ENCODE measurements around the gene DCST1. TPM values are rescaled to one million over a fixed set of nuclear protein-coding genes. Genes with fewer than 3 reads are reported as not detected.
A peak's percentile ranks its signal among the peaks of the same experiment; 100 is the strongest.

Gene DCST1
- total RNA-seq, 2 donors from 2014 or later = not detected

DNA sequence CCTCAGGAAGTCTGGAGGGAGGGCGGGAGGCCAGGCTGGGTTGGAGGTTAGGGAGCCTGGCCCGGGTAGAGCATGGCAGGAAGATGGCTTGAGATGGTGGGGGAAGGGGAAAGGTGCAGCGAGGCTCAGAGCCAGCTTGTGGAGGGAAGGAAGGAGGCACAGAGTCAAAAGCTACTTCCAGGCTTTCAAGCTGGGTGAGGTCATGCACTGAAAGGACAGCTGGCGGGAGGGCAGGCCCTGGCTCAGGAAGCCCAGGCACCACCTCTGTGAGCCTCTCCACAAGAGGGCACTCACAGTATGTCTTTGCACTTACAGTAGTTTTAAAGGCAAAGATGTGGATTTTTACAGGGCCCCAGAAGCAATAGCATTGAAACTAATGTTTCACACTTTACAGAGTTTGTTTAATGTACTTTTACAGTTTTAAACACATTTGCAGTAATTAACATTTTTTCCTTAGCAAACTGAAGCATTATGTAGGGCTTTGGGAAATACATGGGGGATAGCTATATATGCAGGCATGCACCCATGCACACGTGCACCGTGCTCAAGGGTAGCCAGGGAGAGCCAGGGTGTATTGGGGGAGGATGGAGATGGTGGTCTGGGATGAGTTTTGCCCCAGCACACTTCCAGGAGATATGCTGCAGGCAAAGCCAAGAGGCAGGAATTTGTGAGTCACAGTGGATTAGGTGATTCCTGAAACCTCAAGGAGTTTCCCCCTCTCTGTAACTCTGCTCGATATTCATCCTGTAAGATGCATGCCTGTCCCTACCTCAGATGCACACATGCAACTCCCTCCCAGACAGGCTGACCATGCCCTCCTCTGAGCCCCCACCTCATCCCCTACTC, 11.4 kb downstream of the DCST1 start:
- H3K4me1 Mint-ChIP-seq = peaks cover 11% of the 10 kb centered on the region
- no peak overlapping the region for H3K27ac ChIP-seq (ENCODE audit: low read depth, low read length)
- H3K4me1 ChIP-seq (ENCODE audit: control insufficient read depth, insufficient read depth, low read length) = no peaks in the 10 kb centered on the region
- 50 to 62% methylated on average over 6 to 7 of the region's 7 CpGs for WGBS, 2 experiments (ENCODE audit: insufficient coverage in 1 of 2, insufficient read length in 1 of 2)
- H3K27me3 ChIP-seq (ENCODE audit: control insufficient read depth, insufficient read depth, low read length, poor library complexity, severe bottlenecking) = no peaks in the 10 kb centered on the region
- peak; percentile 93 for DNase-seq
- H3K36me3 ChIP-seq (ENCODE audit: control insufficient read depth, insufficient read depth, low read length) = no peaks in the 10 kb centered on the region
- H3K4me3 Mint-ChIP-seq = no peak overlapping the region
- no peak overlapping the region for H3K4me3 ChIP-seq (ENCODE audit: low read length)
- H3K9me3 Mint-ChIP-seq = no peaks in the 10 kb centered on the region
- H3K9ac ChIP-seq (ENCODE audit: extremely low read depth, low read length, poor library complexity, severe bottlenecking) = no peak overlapping the region
- no peaks in the 10 kb centered on the region for H3K9me3 ChIP-seq (ENCODE audit: control insufficient read depth, low read length)
- TF ChIP-seq, protein P1, sequence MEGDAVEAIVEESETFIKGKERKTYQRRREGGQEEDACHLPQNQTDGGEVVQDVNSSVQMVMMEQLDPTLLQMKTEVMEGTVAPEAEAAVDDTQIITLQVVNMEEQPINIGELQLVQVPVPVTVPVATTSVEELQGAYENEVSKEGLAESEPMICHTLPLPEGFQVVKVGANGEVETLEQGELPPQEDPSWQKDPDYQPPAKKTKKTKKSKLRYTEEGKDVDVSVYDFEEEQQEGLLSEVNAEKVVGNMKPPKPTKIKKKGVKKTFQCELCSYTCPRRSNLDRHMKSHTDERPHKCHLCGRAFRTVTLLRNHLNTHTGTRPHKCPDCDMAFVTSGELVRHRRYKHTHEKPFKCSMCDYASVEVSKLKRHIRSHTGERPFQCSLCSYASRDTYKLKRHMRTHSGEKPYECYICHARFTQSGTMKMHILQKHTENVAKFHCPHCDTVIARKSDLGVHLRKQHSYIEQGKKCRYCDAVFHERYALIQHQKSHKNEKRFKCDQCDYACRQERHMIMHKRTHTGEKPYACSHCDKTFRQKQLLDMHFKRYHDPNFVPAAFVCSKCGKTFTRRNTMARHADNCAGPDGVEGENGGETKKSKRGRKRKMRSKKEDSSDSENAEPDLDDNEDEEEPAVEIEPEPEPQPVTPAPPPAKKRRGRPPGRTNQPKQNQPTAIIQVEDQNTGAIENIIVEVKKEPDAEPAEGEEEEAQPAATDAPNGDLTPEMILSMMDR (conservative IDR thresholded peaks at IDR 0.05) = peak; percentile 87
- H3K27me3 Mint-ChIP-seq (ENCODE audit: insufficient read depth) = peaks cover 15% of the 10 kb centered on the region
- H3K36me3 Mint-ChIP-seq (ENCODE audit: low read depth) = no peaks in the 10 kb centered on the region
- peak overlapping the region; percentile 81 for H3K27ac Mint-ChIP-seq

DNA sequence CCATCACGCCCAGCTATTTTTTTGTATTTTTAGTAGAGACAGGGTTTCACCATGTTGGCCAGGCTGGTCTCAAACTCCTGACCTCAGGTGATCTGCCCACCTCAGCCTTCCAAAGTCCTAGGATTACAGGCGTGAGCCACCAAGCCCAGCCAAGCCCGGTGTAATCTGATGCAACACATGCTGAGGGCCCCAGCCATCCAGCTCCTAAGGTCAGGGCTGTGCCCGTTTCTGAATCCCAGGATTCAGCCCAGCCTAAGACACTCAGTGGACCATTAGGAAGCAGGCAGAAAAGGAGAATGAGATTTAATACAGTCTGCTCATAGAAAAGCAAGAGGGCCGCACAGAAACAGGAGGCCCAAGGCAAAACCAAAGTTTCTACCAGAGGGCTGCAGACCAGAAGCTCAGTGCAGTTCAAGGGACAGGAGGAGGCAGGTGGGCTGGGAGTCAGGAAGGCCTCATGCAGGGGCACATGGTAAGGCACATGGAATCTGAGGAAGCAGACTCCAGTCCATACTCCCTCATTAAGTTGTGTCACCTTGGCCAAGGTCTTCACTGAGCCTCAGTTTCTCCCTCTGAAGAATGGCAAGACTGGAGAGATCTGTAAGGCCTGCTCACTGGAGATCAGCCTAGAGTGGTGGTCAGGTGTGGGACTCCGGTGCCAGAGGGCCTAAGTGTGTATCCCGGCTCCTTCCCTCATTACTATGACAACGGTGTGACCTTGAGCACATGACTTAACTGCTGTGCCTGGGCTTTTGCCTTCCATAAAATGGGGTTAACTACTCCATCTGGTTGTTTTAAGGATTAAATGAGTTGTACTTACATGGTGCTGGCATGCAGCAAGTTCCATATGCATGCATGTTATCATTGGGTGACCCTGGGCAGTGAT, 15.1 kb downstream of the DCST1 start:
- Histone ChIP-seq H3K27me3 (ENCODE audit: control insufficient read depth, insufficient read depth, low read length, poor library complexity, severe bottlenecking) (peaks cover 24% of the 10 kb centered on the region), H3K4me1 (ENCODE audit: control insufficient read depth, insufficient read depth, low read length) (no peaks in the 10 kb centered on the region), H3K4me3 (ENCODE audit: low read length) (no peak overlapping the region), H3K27ac (ENCODE audit: low read depth, low read length) (no peak overlapping the region), H3K9ac (ENCODE audit: extremely low read depth, low read length, poor library complexity, severe bottlenecking) (no peak overlapping the region), H3K9me3 (ENCODE audit: control insufficient read depth, low read length) (no peaks in the 10 kb centered on the region), H3K36me3 (ENCODE audit: control insufficient read depth, insufficient read depth, low read length) (no peaks in the 10 kb centered on the region)
- Mint-ChIP-seq H3K9me3 (no peaks in the 10 kb centered on the region), H3K27ac (no peak overlapping the region), H3K27me3 (ENCODE audit: insufficient read depth) (peaks cover 25% of the 10 kb centered on the region), H3K4me3 (no peak overlapping the region), H3K4me1 (peaks cover 14% of the 10 kb centered on the region), H3K36me3 (ENCODE audit: low read depth) (no peaks in the 10 kb centered on the region)
- WGBS, 2 experiments (ENCODE audit: insufficient coverage in 1 of 2, insufficient read length in 1 of 2) = 92 to 93% methylated on average over 8 of the region's 8 CpGs
- no peak for DNase-seq
- TF ChIP-seq, protein P1 (conservative IDR thresholded peaks at IDR 0.05) = no peak

DNA sequence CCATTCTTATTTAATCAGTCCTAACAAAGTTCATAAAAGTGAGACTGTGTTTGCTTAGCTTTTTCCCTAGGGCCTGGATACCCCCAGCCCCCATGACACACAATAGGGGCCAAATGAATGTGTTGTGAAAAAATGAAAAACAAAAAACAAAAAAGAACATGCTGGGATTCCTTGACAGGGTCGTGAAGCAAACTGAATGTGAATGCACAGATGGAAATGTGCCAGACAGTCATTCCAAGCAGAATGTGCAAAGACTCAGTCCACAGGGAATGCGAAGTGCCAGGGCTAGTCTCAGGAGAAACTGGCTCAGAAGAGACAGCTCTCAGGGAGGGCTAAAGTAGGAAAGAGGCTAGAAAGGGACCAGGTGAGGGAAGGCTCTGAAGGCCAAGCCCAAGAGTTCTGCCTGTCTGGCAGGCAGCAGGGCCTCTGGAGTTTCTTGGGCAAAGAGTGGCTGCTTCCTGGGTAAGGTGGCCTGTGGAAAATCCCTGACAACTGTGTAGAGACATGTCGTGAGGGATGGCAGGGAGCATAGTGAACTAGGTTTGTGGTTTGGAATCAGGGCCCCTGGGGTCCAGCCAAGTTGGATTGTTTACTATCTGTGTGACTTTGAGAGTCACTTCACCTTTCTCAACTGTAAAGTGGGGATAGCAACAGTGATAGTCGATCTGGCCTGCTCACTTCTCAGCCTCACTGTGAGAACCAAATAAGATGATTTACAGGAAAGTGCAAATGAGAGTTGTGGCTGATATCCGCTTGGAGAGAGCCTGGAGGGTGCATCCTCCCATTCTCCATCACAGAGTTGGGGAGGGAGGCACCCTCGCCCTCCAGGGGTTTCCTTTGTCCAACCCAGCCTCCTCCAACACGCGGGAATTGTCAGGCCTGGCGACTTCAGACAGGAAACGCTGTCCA, 16.3 kb downstream of the DCST1 start:
- Mint-ChIP-seq H3K27me3 (ENCODE audit: insufficient read depth) (peaks cover 21% of the 10 kb centered on the region), H3K4me1 (peaks cover 9% of the 10 kb centered on the region), H3K36me3 (ENCODE audit: low read depth) (no peaks in the 10 kb centered on the region), H3K9me3 (no peaks in the 10 kb centered on the region), H3K27ac (peak overlapping the region; percentile 83), H3K4me3 (peak overlapping the region; percentile 63)
- H3K9ac ChIP-seq (ENCODE audit: extremely low read depth, low read length, poor library complexity, severe bottlenecking) = no peak overlapping the region
- H3K4me3 ChIP-seq (ENCODE audit: low read length) = peak overlapping the region; percentile 87
- peaks cover 28% of the 10 kb centered on the region for H3K27me3 ChIP-seq (ENCODE audit: control insufficient read depth, insufficient read depth, low read length, poor library complexity, severe bottlenecking)
- 39 to 41% methylated on average over 7 to 10 of the region's 10 CpGs for WGBS, 2 experiments (ENCODE audit: insufficient coverage in 1 of 2, insufficient read length in 1 of 2)
- no peak for DNase-seq
- no peaks in the 10 kb centered on the region for H3K9me3 ChIP-seq (ENCODE audit: control insufficient read depth, low read length)
- no peaks in the 10 kb centered on the region for H3K4me1 ChIP-seq (ENCODE audit: control insufficient read depth, insufficient read depth, low read length)
- H3K36me3 ChIP-seq (ENCODE audit: control insufficient read depth, insufficient read depth, low read length) = no peaks in the 10 kb centered on the region
- H3K27ac ChIP-seq (ENCODE audit: low read depth, low read length) = peak overlapping the region; percentile 30
- TF ChIP-seq, protein P1 (conservative IDR thresholded peaks at IDR 0.05) = no peak

Measured in endodermal cell (in vitro differentiated cells).